ENCODE data around the gene PRDX1. TPM values are rescaled to one million over a fixed set of nuclear protein-coding genes. Genes with fewer than 3 reads are reported as not detected.
"Not testable (repeated sequence)": the region's sequence is repeated elsewhere in the genome, so short reads cannot be mapped to it uniquely, and the experiment has no call there.

Gene PRDX1
- total and polyA plus RNA-seq, 12 donors, result 343 to 908 (median 452) TPM

DNA sequence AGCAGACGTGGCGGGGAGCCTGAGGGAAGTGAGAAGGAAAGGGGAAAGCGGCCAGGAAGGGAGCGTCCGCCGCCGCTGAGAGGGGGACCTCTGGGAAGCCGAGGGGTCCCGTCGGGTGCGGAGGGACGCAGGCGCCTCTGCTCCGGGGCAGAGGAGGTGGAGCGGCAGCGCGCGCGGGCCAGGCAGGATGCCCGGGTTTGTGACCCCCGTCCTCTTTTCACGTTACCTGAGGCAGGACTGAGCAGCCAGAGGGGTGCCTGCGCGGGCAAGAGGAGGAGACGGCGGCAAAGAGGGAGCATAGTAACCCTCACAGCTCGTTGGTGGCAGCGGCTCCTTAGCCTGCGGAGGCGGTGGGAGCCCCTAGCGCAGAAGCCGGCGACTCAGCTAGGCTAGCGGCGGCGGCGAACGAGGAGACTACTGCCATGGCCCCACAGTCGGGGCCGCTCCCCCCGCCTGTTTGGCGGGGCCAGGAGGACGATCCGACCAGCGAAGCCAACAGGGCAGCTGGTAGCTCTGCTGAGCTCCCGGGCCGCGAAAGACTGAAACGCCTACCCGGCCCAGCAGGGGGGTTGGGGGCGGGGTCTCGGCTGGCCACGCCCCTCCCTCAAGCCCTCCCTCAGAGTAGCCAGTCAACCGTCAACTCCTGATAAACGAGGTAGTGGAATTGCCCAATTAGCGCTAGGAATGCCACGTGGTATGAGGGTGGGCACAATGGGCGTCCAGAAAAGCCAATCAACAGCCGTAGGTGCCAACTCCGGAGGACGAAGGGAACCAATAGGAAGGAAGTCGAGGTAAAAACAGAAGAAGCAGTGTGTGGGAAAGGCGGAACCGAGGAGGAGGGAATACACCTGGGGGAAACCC, 30.8 kb downstream of the PRDX1 start, which contains the start of gene TESK2:
TESK2 (minus strand) TSS at position 538 of the 861 bp plus-strand sequence. CDS start 33,378 bp downstream, outside the sequence.
- peak within 1 kb of the TSS in 4 of 5 donors; percentile 45 to 87 (median 74) for H3K27ac ChIP-seq
- H3K9me3 ChIP-seq (replicated peaks in 1 of 3), result no peaks in the 10 kb centered on the region
- H3K4me1 ChIP-seq (replicated peaks in 1 of 2), result peaks cover 6 to 12% of the 10 kb centered on the region in 2 donors
- WGBS, 4 donors, result 0 to 1% (median 1%) methylated on average over 42 to 63 of the region's 64 CpGs
- intact Hi-C loops (cut with DNase I), result loop anchor here in 1 of 2 donors (5.0 to 10.0 kb wide), 2 partner anchors 129 to 476 kb away; partner anchors contain the start of genes HECTD3 and UROD
- no peaks in the 10 kb centered on the region for H3K27me3 ChIP-seq
- peak within 1 kb of the TSS; percentile 49 to 90 (median 72) for H3K4me3 ChIP-seq
- DNase-seq, result peak; percentile 98 to 100 (median 99)
- no peaks in the 10 kb centered on the region for H3K36me3 ChIP-seq (replicated peaks in 1 of 2)
- TF ChIP-seq, protein P1, sequence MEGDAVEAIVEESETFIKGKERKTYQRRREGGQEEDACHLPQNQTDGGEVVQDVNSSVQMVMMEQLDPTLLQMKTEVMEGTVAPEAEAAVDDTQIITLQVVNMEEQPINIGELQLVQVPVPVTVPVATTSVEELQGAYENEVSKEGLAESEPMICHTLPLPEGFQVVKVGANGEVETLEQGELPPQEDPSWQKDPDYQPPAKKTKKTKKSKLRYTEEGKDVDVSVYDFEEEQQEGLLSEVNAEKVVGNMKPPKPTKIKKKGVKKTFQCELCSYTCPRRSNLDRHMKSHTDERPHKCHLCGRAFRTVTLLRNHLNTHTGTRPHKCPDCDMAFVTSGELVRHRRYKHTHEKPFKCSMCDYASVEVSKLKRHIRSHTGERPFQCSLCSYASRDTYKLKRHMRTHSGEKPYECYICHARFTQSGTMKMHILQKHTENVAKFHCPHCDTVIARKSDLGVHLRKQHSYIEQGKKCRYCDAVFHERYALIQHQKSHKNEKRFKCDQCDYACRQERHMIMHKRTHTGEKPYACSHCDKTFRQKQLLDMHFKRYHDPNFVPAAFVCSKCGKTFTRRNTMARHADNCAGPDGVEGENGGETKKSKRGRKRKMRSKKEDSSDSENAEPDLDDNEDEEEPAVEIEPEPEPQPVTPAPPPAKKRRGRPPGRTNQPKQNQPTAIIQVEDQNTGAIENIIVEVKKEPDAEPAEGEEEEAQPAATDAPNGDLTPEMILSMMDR (IDR thresholded peaks at IDR 0.05), result peak in 4 of 6 experiments; percentile 24 to 47 (median 38)
- TF ChIP-seq POLR2A (IDR thresholded peaks at IDR 0.05), result peak; percentile 52 to 93

DNA sequence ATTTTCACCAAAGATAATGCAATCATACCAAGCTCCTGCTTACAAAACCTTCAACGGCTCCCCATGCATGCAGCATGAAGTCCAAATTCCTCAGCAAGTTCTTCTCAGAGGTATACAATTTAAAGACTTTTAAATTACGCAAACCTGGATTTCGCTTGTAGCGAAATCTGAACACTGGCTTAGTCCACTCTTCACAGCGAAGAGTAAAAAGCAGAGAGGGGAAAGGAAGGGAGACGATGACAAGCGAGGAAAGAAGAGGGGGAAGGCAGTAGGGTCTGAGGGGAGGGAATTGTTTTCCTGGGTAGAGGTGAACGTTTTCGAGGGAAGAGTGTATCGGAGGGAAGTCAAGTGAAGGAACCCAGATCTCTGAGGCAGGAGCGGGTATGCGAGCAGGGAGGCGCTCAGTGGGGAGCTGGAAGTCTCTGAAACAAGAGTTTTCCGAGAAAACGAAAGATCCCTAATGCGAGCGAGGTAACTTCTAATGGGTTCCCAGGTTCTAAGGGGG, 31.5 kb downstream of the PRDX1 start:
- Histone ChIP-seq H3K27me3 (no peaks in the 10 kb centered on the region), H3K36me3 (replicated peaks in 1 of 2) (no peaks in the 10 kb centered on the region), H3K27ac (peak overlapping the region in 3 of 5 donors; percentile 65 to 87 (median 84)), H3K9me3 (replicated peaks in 1 of 3) (no peaks in the 10 kb centered on the region), H3K4me1 (replicated peaks in 1 of 2) (peaks cover 6 to 12% of the 10 kb centered on the region in 2 donors), H3K4me3 (peak overlapping the region; percentile 49 to 90 (median 72))
- WGBS, 4 donors, result 1 to 3% (median 2%) methylated on average over 17 of the region's 17 CpGs
- TF ChIP-seq POLR2A (IDR thresholded peaks at IDR 0.05), result no peak
- TF ChIP-seq, protein P1 (IDR thresholded peaks at IDR 0.05), result no peak
- peak in 2 of 7 donors; percentile 21 to 26 for DNase-seq
- intact Hi-C loops (cut with DNase I), result loop anchor here in 1 of 2 donors (5.0 to 10.0 kb wide), 2 partner anchors 128 to 475 kb away; partner anchors contain the start of genes HECTD3 and UROD

DNA sequence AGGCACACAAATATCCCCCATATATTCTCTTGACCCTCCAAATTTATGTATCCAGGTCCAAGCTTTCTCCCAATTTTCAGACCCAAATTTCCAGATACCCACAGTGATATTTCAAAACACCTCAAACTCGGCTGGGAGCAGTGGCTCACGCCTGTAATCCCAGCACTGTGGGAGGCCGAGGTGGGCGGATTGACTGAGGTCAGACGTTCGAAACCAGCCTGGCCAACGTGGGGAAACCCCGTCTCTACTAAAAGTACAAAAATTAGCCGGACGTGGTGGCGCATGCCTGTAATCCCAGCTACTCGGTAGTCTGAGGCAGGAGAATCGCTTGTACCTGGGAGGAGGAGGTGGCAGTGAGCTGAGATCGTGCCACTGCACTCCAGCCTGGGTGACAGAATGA, 32.3 kb downstream of the PRDX1 start:
- H3K36me3 ChIP-seq (replicated peaks in 1 of 2); H3K27ac ChIP-seq; H3K9me3 ChIP-seq (replicated peaks in 1 of 3); DNase-seq; intact Hi-C loops (cut with DNase I); H3K27me3 ChIP-seq: not testable (repeated sequence)
- Histone ChIP-seq H3K4me1 (replicated peaks in 1 of 2) (peaks cover 6 to 12% of the 10 kb centered on the region in 2 donors), H3K4me3 (peak overlapping the region in 1 of 4 donors; percentile 90)
- 60 to 86% (median 76%) methylated on average over 8 to 14 of the region's 14 CpGs for WGBS, 4 donors

DNA sequence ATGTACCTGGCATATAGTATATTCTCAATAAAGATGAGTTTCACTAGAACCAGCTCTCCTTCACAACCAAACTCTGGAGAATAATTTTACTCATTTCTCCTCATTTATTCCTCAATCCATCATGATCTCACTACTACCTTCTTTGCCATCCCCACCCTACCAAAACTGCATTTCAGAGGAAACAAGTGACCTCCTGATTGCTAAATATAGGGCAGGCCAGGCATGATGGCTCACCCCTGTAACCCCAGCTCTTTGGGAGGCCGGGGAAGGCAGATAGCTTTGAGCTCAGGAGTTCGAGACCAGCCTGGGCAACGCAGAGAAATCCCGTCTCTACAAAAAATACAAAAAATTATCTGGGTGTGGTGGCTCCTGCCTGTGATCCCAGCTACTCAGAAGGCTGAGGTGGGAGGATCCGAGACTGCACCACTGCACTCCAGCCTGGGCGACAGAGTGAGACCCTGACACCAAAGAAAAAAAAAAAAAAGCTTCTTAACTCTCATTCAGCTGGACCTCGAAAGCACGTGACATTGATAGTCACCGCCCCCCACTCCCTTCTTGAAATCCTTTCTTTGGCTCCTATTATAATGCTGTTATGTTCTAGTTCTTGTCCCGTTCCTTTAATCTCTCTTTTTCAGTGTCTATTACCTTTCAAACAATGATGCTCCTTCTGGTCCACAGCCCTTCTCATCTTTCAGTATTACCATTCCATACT, 32.9 kb downstream of the PRDX1 start:
- TF ChIP-seq, protein P1 (IDR thresholded peaks at IDR 0.05), result no peak
- TF ChIP-seq POLR2A (IDR thresholded peaks at IDR 0.05), result no peak
- H3K4me1 ChIP-seq (replicated peaks in 1 of 2), result peaks cover 6 to 12% of the 10 kb centered on the region in 2 donors
- no peak overlapping the region for H3K4me3 ChIP-seq
- H3K27me3 ChIP-seq, result no peaks in the 10 kb centered on the region
- intact Hi-C loops (cut with DNase I), result no loop called here
- no peak for DNase-seq
- no peaks in the 10 kb centered on the region for H3K9me3 ChIP-seq (replicated peaks in 1 of 3)
- no peak overlapping the region for H3K27ac ChIP-seq
- H3K36me3 ChIP-seq (replicated peaks in 1 of 2), result no peaks in the 10 kb centered on the region
- 73 to 85% (median 82%) methylated on average over 9 to 10 of the region's 10 CpGs for WGBS, 4 donors
